Activated CD8-positive, alpha-beta memory T cell treated with anti-CD3 and anti-CD28 coated beads, Interleukin-2, amount 50 U/mL, for 1 hour (primary cell): Measurements from ENCODE around the gene WWC2.
"Not testable (repeated sequence)": the region's sequence is repeated elsewhere in the genome, so short reads cannot be mapped to it uniquely, and the experiment has no call there.

ENCODE experiments used
- DNase-seq: peaks from one replicate; pipeline ENCODE4 v3.0.0-alpha.2; 2020; ENCODE audit errors: extremely low read depth

WWC2 gene

GRCh38 chr4:183299464-183299863, 200.4 kb downstream of the WWC2 start:
- no peak for DNase-seq

DNA sequence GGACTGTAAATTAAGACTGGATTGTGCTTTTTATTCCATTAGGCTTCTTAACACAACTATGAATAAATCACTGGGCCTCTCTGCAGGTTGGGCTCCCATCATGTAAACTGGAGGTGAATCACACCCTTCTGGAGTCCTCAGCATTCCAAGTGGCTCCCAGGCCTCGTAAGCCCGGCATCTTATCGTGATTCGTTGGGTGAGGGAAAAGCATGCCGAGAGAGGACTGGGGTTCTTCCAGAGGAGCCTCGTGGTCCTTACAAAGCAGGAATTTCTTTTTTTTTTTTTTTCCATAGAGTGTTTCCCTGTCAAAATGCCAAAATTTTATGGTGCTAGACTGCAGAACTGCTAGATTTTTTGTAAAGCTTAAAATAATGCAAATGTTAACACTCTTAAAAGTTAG, 201.0 kb downstream of the WWC2 start:
- no peak for DNase-seq

- DNase-seq = no peak
These were observed 201.6 kb downstream of the WWC2 start for GRCh38 chr4:183300655-183301054.

DNA sequence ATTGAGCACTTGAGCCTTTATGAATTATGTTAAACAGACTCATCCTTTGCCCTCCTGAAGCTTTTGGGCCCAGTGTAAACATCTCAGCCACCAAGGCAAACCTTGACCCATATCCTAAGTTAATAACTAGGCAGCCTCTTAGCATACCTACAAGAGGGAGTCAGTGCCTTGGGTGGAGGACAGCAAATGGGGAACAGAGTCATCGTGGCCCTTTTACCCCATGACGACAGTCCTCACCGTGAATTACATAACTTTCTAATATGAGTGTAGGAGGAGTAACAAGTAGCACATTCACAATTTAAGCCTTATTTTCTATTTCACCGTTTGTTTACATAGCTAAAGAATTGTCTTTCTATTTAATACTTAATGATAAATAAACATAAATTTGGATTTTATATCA, 204.2 kb downstream of the WWC2 start:
- DNase-seq = no peak

DNA sequence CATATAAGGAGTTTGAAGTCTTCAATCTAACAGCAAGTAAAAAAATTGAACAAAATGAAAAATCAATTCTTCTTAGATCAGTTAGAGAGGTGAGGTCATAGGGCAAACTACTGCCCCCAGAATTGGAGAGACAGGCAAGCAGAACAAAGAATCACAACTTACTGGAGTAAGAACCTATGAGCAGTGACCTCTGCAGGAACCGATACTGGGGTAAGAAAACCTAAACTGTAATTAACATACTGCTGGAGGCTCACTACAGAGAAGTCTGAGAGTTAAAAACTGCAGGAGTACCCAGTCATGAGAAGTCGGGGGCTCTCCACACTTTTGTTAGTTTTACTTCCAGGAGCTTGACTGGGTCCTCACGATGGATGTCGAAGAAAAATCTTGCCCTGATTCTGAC, 205.0 kb downstream of the WWC2 start:
- no peak for DNase-seq

DNA sequence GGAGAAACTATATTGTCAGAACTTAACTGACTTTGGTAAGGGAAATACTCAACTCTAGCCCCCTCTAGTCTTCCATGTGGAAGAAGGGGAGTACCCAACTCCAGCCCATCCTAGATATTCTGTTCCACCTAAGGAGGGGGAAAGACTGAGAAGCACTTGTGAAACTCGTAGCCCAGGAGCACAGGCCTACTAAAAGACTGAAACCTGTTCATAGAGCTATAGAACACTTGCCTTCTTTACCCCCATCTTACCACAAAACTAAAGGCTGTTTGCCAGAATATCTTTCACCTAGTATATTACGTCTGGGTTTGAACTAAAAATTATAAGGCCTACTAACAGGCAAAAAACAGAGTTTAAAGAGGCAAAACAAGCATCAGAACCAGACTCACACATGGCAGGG, 205.5 kb downstream of the WWC2 start:
- DNase-seq = no peak

GRCh38 chr4:183306811-183307210, 207.8 kb downstream of the WWC2 start:
- no peak for DNase-seq

- no peak for DNase-seq
These were observed 213.8 kb downstream of the WWC2 start for GRCh38 chr4:183312841-183313240.

- DNase-seq = no peak
These were observed 215.3 kb downstream of the WWC2 start for GRCh38 chr4:183314336-183314735.

GRCh38 chr4:183314806-183315205, 215.7 kb downstream of the WWC2 start:
- DNase-seq = no peak

DNA sequence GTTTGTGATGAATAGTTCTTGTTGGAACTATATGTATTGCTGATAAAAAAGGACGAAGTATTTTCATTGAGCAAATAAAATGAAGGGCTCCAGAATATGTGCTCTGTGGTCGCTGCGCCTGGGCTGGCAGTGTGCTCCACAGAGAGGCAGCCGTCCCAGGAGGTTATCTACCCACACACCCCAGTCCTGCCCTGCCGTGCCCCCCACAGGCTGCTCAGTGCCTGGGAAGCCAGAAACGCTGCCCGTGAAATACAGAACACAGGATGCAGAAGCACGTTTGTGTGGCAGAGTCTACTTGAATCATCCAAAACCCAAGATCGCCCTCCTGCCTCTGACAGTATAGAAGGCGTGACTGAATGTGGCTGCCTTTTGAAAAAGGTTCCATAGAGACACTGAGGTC, 219.6 kb downstream of the WWC2 start:
- no peak for DNase-seq

- DNase-seq = no peak
These were observed 221.4 kb downstream of the WWC2 start, which contains the start of gene CLDN22 for GRCh38 chr4:183320211-183321059. Gene CLDN22 (minus strand): TSS chr4:183320276. CDS start chr4:183320218, 58 bp downstream.

- DNase-seq = no peak
These were observed 222.0 kb downstream of the WWC2 start for GRCh38 chr4:183321079-183321478.

- DNase-seq = no peak
These were observed 222.5 kb downstream of the WWC2 start for GRCh38 chr4:183321516-183321915.

DNA sequence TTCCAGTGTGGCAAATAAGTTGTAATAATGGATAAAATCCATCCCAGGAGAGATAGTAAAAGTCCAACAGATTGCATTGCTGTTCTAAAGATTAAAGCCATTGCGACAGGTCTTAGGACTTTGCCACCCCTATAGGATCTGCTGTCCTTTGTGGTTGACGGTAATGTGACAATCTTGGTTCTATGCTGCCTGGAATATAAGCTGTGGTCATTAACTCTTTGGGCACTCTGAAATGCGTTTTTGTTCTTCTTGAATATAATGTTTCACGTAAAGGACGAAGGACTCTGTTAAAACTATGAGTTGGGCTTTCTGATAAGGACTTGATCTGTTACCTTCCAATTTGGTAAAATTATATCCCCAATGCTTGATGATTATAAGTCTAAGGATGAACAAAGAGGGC, 223.3 kb downstream of the WWC2 start, which contains the start of gene CLDN24:
CLDN24 (minus strand) TSS at position 101 of the 400 bp plus-strand sequence; CDS start at position 101, 0 bp downstream.
- DNase-seq = no peak

GRCh38 chr4:183323295-183323694, 224.2 kb downstream of the WWC2 start:
- no peak for DNase-seq

- DNase-seq = not testable (repeated sequence)
These were observed 225.0 kb downstream of the WWC2 start for GRCh38 chr4:183324056-183324455.

DNA sequence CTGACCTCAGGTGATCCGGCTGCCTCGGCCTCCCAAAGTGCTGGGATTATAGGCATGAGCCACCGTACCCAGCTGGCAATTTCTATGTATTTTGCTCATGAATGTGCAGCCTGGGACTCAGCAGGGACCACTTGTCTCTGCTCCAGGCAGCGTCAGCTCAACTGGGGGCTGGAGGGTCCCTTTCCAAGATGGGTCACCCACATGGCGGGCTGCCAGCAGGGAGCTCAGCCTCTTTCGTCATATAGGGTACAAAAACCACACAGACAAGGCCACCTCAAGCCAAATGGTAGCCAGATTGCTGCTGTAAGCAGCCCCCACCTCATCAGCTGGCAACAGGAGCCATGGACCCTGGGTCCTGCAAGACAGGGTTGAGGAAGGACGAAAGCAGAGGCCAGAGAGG, 225.6 kb downstream of the WWC2 start:
- no peak for DNase-seq

GRCh38 chr4:183326387-183326786, 227.3 kb downstream of the WWC2 start:
- not testable (repeated sequence) for DNase-seq

DNA sequence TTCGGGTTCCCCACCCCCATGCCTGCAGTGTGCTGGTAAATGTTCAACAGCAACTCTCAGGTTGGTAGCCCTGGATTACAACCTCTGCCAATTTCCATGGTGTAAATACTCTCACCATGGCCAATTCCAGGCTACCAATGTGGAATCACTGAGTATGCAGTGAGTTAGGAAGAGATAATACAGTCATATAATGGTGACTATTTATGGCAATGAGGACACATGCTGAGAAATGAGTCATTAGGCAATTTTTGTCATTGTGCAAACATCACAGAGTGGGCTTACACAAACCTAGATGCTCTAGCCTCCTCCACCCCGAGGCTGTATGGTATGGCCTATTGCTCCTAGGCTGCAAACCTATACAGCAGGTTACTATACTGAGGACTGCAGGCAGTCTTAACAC, 227.8 kb downstream of the WWC2 start:
- no peak for DNase-seq

GRCh38 chr4:183327827-183328226, 228.8 kb downstream of the WWC2 start:
- DNase-seq = no peak

DNA sequence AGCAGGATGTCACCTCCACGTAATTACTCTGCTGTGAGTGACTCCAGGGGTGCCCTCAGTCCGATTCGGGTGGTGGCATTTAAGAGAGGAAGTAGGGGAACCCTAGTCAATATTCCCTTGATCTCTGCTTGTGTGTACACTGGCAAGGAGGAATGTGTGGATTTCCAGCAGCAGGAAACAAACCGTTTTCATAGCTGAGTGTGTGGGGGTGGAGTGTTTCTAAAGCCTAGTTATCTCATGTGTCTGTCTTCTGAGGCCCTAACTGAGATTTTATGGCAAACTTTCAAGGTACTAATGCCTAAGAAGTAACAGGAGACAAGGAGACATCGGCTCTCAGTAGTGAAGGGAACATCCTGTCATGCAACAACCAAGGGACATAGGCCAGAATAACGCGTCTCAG, 229.8 kb downstream of the WWC2 start:
- no peak for DNase-seq

- DNase-seq = no peak
These were observed 230.2 kb downstream of the WWC2 start for GRCh38 chr4:183329244-183329643.
